COLO668 (cell line): ENCODE results near the gene CSF1.

ENCODE experiments used
- DNase-seq: peaks from one replicate; lab custom pipeline; 2025; ENCODE audit not compliant: unreplicated experiment; lab: John Stamatoyannopoulos, UW

Gene CSF1

GRCh38 chr1:109975718-109976117 is 65.1 kb downstream of the CSF1 start:
- no peak for DNase-seq

GRCh38 chr1:109976762-109977161 is 66.1 kb downstream of the CSF1 start:
- DNase-seq = no peak

- no peak for DNase-seq
Measured at GRCh38 chr1:109977225-109977624, 66.6 kb downstream of the CSF1 start.

GRCh38 chr1:109977657-109978378 is 67.2 kb downstream of the CSF1 start:
- DNase-seq = no peak

- DNase-seq = no peak
Measured at GRCh38 chr1:109978761-109979488, 68.3 kb downstream of the CSF1 start.

GRCh38 chr1:109979489-109980091 is 68.9 kb downstream of the CSF1 start:
- DNase-seq = no peak
